ENCODE results near the gene GMPS.

Gene GMPS

GRCh38 chr3:155872904-155873646, 2.6 kb downstream of the GMPS start:
- no peak for TF ChIP-seq CTCF (IDR thresholded peaks at IDR 0.05)

GRCh38 chr3:155876037-155876436, 5.6 kb downstream of the GMPS start:
- no peak for TF ChIP-seq CTCF (IDR thresholded peaks at IDR 0.05)

GRCh38 chr3:155876503-155876902, 6.1 kb downstream of the GMPS start:
- TF ChIP-seq CTCF (IDR thresholded peaks at IDR 0.05) = no peak

GRCh38 chr3:155880286-155880685, 9.8 kb downstream of the GMPS start:
- TF ChIP-seq CTCF (IDR thresholded peaks at IDR 0.05) = no peak

- no peak for TF ChIP-seq CTCF (IDR thresholded peaks at IDR 0.05)
These were observed 13.8 kb downstream of the GMPS start for GRCh38 chr3:155884292-155884691.

- no peak for TF ChIP-seq CTCF (IDR thresholded peaks at IDR 0.05)
These were observed 14.8 kb downstream of the GMPS start for GRCh38 chr3:155885292-155885691.

- TF ChIP-seq CTCF (IDR thresholded peaks at IDR 0.05) = no peak
These were observed 16.5 kb downstream of the GMPS start for GRCh38 chr3:155886915-155887314.

GRCh38 chr3:155889212-155889611, 18.8 kb downstream of the GMPS start:
- TF ChIP-seq CTCF (IDR thresholded peaks at IDR 0.05) = no peak

Measured in LNCAP (cell line).